ENCODE data around the gene ZMIZ1.

DNA sequence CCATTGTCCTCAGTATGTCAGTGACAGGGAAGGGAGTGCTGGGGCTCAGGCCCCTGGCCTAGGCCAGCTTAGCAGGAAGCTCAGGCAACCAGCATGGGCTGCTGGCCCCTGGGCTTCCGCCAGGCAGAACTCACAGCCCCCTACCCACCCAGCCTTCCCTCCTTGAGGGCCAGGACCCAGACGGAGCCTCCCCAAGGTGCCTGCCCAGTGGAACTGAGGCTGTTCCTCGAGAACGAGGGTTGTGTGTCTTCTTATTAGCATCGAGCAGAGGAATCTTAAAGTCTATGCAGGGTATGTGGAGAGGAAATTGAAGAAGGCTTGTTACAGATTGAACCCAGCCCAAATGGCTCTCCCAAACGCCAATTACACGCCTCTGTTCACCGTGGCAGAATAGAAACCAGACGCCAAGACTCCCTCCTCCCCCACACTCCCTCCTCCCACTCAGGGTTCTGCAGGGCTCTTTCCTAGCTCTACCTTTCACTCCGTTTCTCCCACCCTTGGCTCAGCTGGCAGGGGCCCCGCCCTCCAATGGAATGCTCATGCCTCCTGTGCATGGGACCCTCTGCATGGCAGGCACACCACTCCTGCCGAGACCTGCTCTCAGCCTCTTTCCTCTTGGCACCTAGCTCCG lies 134.4 kb downstream of the ZMIZ1 start:
- TF ChIP-seq, protein P1, sequence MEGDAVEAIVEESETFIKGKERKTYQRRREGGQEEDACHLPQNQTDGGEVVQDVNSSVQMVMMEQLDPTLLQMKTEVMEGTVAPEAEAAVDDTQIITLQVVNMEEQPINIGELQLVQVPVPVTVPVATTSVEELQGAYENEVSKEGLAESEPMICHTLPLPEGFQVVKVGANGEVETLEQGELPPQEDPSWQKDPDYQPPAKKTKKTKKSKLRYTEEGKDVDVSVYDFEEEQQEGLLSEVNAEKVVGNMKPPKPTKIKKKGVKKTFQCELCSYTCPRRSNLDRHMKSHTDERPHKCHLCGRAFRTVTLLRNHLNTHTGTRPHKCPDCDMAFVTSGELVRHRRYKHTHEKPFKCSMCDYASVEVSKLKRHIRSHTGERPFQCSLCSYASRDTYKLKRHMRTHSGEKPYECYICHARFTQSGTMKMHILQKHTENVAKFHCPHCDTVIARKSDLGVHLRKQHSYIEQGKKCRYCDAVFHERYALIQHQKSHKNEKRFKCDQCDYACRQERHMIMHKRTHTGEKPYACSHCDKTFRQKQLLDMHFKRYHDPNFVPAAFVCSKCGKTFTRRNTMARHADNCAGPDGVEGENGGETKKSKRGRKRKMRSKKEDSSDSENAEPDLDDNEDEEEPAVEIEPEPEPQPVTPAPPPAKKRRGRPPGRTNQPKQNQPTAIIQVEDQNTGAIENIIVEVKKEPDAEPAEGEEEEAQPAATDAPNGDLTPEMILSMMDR (IDR thresholded peaks at IDR 0.05), result no peak
- TF ChIP-seq ZFX (IDR thresholded peaks at IDR 0.05; ENCODE audit: borderline replicate concordance), result no peak
